Measurements from ENCODE around the gene LSM6.

LSM6 gene

DNA sequence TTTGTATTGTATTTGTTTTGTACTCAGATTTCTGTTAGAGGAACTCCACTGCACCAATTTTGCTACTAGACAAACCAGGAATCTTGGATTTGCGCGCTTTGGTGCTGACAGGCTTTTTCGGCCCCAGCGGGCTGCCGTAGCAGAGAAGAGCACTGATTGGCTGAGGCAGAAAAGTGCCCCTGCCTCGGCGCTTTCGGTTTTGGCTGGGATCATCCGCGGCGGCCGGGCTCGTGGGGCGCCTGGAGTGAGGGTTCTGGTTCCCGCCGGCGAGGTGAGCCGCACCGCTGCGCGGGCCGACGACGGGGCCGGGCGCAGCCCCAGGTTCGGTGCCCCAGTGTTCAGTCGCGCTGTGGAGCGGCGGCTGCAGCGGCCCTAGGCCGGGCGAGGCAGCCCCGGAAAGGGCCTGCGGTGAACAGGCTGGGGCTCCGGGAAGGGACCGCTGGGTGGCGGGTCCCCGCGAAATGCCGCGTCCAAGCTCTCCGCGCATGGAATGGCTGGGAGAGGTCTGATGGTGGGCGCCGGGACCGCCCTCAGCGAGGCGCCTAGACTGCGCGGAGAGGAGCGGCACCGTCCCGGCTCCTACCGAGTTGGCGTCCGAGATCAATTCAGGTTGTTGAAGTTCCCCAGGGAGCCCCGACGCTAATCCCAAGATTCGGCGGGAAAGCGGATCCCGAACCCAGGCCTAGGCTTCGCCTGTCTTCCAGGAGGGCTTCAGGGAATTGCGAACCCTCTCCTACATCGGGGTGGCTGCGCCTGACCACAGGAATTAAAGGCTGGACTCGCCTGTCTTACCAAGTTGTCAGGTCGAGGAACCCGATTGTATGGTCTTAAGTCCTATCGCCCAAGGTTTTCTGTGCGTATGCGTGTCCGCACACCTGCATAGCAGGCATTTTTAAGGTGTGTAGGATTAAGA lies at the start of gene LSM6:
Gene LSM6, plus strand, starts transcription at position 178 of the 913 bp plus-strand sequence. CDS start 7,204 bp downstream, outside the sequence.
- TF ChIP-seq TAF1 (IDR thresholded peaks at IDR 0.05; ENCODE audit: low read depth) (peak; percentile 72; the same call in 1 of the 2 replicates), NFIC (IDR thresholded peaks at IDR 0.05) (0 out of 2 replicates have a peak, but pooled peaks have one; percentile 14), EP300 (IDR thresholded peaks at IDR 0.05; ENCODE audit: borderline replicate concordance) (no peak; the same call in 1 of the 2 replicates), MAX (IDR thresholded peaks at IDR 0.05) (peak; percentile 58), FOXM1 (IDR thresholded peaks at IDR 0.05; ENCODE audit: borderline replicate concordance, low read depth) (peak; percentile 42; the same call in 1 of the 2 replicates), USF1 (IDR thresholded peaks at IDR 0.05) (0 out of 2 replicates have a peak, but pooled peaks have one; percentile 11), RAD21 (IDR thresholded peaks at IDR 0.05; ENCODE audit: low read depth) (no peak), ZBTB7A (IDR thresholded peaks at IDR 0.05; ENCODE audit: low read depth) (no peak), TEAD4 (IDR thresholded peaks at IDR 0.05) (peak; percentile 43), CEBPB (IDR thresholded peaks at IDR 0.05) (no peak), YY1 (IDR thresholded peaks at IDR 0.05; ENCODE audit: low read depth) (no peak), CREB1 (IDR thresholded peaks at IDR 0.05; ENCODE audit: low read depth) (no peak), TCF12 (IDR thresholded peaks at IDR 0.05; ENCODE audit: low read depth) (peak; percentile 28; the same call in 1 of the 2 replicates), EGR1 (IDR thresholded peaks at IDR 0.05) (no peak)
- TF ChIP-seq, protein P1, sequence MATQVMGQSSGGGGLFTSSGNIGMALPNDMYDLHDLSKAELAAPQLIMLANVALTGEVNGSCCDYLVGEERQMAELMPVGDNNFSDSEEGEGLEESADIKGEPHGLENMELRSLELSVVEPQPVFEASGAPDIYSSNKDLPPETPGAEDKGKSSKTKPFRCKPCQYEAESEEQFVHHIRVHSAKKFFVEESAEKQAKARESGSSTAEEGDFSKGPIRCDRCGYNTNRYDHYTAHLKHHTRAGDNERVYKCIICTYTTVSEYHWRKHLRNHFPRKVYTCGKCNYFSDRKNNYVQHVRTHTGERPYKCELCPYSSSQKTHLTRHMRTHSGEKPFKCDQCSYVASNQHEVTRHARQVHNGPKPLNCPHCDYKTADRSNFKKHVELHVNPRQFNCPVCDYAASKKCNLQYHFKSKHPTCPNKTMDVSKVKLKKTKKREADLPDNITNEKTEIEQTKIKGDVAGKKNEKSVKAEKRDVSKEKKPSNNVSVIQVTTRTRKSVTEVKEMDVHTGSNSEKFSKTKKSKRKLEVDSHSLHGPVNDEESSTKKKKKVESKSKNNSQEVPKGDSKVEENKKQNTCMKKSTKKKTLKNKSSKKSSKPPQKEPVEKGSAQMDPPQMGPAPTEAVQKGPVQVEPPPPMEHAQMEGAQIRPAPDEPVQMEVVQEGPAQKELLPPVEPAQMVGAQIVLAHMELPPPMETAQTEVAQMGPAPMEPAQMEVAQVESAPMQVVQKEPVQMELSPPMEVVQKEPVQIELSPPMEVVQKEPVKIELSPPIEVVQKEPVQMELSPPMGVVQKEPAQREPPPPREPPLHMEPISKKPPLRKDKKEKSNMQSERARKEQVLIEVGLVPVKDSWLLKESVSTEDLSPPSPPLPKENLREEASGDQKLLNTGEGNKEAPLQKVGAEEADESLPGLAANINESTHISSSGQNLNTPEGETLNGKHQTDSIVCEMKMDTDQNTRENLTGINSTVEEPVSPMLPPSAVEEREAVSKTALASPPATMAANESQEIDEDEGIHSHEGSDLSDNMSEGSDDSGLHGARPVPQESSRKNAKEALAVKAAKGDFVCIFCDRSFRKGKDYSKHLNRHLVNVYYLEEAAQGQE (IDR thresholded peaks at IDR 0.05; ENCODE audit: low read depth) = no peak

- no peak for TF ChIP-seq YY1 (IDR thresholded peaks at IDR 0.05; ENCODE audit: low read depth)
- TF ChIP-seq CREB1 (IDR thresholded peaks at IDR 0.05; ENCODE audit: low read depth) = no peak
- no peak for TF ChIP-seq TEAD4 (IDR thresholded peaks at IDR 0.05)
- no peak for TF ChIP-seq TCF12 (IDR thresholded peaks at IDR 0.05; ENCODE audit: low read depth)
- TF ChIP-seq RAD21 (IDR thresholded peaks at IDR 0.05; ENCODE audit: low read depth) = no peak
- no peak for TF ChIP-seq FOXM1 (IDR thresholded peaks at IDR 0.05; ENCODE audit: borderline replicate concordance, low read depth)
- TF ChIP-seq TAF1 (IDR thresholded peaks at IDR 0.05; ENCODE audit: low read depth) = no peak
- no peak for TF ChIP-seq NFIC (IDR thresholded peaks at IDR 0.05)
- no peak for TF ChIP-seq ZBTB7A (IDR thresholded peaks at IDR 0.05; ENCODE audit: low read depth)
- TF ChIP-seq EP300 (IDR thresholded peaks at IDR 0.05; ENCODE audit: borderline replicate concordance) = no peak
- TF ChIP-seq USF1 (IDR thresholded peaks at IDR 0.05) = no peak
- no peak for TF ChIP-seq CEBPB (IDR thresholded peaks at IDR 0.05)
- no peak for TF ChIP-seq MAX (IDR thresholded peaks at IDR 0.05)
- no peak for TF ChIP-seq EGR1 (IDR thresholded peaks at IDR 0.05)
Observed at GRCh38 chr4:146132445-146132844, 43.1 kb upstream of the LSM6 start.

GRCh38 chr4:146134761-146135445 lies 40.6 kb upstream of the LSM6 start:
- TF ChIP-seq USF1 (IDR thresholded peaks at IDR 0.05) (no peak), EGR1 (IDR thresholded peaks at IDR 0.05) (no peak), MAX (IDR thresholded peaks at IDR 0.05) (no peak), TEAD4 (IDR thresholded peaks at IDR 0.05) (no peak), FOXM1 (IDR thresholded peaks at IDR 0.05; ENCODE audit: borderline replicate concordance, low read depth) (no peak), EP300 (IDR thresholded peaks at IDR 0.05; ENCODE audit: borderline replicate concordance) (no peak)
- TF ChIP-seq, protein P1 (IDR thresholded peaks at IDR 0.05; ENCODE audit: low read depth) = no peak

DNA sequence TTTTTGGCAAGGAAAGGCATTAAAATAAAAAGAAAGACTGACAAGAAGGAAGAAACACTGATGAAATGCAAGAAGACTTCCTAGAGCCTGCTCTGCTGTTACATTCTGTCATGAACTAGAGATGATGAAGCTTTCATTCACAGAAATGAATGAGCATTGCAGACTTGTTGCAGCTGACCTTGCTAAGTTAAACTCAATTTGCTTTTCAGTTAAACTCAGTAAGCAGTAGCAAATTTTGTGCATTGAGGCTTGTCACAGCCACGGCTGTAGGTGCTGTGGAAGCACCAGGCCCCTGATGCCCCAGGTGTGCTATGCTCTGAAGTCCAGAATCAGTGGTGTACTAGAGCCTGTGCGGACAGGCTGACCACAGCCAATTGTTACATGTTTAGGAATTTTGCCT lies 39.6 kb upstream of the LSM6 start:
- no peak for TF ChIP-seq CEBPB (IDR thresholded peaks at IDR 0.05)
- no peak for TF ChIP-seq TCF12 (IDR thresholded peaks at IDR 0.05; ENCODE audit: low read depth)
- TF ChIP-seq TAF1 (IDR thresholded peaks at IDR 0.05; ENCODE audit: low read depth) = no peak
- TF ChIP-seq, protein P1 (IDR thresholded peaks at IDR 0.05; ENCODE audit: low read depth) = no peak
